GM12801 (cell line): ENCODE data around the gene PITX3.

Experiments
- TF ChIP-seq, protein P1 (sequence below): IDR thresholded peaks from one replicate; pipeline ENCODE4 v1.5.1; 2011; ENCODE audit warnings: control low read depth; ENCODE audit not compliant: insufficient read length; ENCODE audit errors: extremely low read depth

The PITX3 gene

DNA sequence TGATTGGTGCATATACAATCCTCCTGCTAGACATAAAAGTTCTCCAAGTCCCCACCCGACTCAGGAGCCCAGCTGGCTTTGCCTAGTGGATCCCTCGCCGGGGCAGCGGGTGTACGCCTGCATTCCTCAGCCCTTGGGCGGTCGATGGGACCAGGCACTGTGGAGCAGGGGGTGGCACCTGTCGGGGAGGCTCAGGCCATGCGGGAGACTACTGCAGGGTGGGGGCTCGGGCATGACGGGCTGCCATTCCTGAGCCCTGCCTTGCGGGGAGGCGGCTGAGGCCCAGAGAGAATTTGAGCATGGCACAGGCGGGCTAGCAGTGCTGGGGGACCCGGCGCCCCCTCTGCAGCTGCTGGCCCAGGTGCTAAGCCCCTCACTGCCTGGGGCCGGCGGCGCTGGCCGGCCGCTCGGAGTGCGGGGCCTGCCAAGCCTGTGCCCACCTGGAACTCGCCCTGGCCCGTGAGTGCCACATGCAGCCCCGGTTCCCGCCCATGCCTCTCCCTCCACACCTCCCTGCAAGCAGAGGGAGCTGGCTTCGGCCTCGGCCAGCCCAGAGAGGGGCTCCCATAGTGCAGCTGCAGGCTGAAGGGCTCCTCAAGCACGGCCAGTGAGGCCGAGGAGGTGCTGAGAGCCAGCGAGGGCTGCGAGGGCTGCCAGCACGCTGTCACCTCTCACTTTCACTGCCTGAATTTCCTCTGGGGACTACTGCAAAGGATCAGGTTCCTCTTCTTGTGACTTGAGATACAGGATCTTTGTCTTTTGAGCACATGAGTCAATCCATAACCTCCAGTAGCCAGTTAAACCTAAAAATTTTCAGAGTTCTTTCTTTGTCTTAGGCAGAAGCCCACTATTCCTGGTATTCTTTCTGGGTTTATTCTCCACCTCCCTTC lies 40.3 kb downstream of the PITX3 start:
- TF ChIP-seq, protein P1, sequence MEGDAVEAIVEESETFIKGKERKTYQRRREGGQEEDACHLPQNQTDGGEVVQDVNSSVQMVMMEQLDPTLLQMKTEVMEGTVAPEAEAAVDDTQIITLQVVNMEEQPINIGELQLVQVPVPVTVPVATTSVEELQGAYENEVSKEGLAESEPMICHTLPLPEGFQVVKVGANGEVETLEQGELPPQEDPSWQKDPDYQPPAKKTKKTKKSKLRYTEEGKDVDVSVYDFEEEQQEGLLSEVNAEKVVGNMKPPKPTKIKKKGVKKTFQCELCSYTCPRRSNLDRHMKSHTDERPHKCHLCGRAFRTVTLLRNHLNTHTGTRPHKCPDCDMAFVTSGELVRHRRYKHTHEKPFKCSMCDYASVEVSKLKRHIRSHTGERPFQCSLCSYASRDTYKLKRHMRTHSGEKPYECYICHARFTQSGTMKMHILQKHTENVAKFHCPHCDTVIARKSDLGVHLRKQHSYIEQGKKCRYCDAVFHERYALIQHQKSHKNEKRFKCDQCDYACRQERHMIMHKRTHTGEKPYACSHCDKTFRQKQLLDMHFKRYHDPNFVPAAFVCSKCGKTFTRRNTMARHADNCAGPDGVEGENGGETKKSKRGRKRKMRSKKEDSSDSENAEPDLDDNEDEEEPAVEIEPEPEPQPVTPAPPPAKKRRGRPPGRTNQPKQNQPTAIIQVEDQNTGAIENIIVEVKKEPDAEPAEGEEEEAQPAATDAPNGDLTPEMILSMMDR = no peak

DNA sequence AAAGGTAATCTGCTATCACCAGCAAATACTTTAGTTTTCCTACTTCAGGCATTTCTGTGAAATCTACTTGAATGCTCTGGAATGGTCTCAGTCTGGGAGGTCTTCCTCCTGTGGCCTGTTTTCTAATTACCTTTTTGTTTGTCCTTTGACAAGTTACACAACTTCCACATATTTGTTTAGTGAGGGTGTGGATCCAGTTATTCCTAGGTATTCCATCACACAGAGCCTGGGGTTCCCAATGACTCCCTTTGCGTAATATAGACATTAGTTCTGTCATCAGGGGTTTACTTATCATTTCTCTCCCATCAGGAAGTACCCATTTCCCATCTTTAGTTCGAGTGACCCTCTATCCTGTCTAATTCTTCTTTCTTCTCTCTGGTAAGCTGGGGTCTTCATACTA lies 43.3 kb downstream of the PITX3 start:
- TF ChIP-seq, protein P1 = no peak

DNA sequence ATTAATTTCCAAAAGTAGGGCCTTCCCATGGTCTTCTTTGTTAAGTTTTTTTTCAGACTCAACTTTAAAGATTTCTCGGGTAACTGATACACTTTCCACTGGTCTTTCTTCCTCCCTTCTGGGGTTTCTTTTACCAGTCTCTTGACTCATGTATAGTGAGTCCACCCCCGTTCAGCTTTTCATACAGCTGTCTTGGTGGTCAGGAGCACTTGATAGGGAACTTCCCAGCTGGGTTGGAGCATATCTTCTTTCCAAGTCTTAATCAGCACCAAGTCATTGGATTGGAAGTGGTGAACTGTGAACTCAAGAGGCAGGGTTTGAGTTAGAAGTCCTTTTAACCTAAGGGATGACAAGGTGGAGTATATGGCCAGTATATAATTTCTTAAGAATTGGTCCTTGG lies 44.4 kb downstream of the PITX3 start:
- TF ChIP-seq, protein P1 = no peak

DNA sequence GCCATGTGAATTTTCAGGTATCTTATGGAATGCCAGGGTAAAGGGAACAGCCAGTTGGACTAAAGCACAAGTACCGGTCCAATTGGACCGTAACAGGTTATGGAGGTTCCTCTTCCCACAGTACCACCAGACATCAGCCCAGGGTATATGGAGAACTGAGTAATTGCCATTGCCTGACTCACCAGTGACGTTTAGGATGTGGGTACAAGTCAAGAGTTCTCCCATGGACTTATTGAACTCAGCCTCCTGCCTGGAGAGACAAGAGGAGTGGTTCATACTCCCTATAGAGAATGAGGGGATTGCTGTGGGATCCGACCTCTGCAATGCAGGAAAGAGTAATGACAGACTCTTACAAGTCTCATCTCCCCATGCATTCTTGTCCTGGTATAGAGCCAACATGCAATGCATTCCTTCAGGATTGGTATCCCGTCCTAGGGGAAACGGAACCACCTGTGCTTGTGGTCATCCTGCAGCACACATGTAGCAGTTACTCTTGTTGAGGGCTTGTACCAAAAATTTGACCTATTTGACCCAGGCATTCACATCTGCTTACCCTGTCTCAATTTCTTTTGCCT lies 45.9 kb downstream of the PITX3 start:
- TF ChIP-seq, protein P1 = no peak

DNA sequence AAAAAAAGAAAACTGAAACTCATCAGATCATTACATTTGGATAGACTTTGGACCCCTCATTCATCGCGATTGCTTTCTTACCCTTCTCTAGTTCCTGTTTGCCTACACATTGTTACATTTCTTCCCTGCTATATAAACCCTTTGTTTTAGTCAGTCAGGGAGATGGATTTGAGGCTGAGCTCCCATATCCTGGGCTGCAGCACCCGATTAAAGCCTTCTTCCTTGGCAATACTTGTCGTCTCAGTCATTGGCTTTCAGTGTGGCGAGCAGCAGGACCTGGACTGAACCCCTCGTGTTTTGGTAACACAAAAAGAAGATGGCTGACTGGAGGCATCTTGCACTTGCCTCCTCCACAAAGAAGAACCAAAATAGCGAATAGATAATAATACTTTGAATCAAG lies 49.4 kb downstream of the PITX3 start:
- TF ChIP-seq, protein P1 = no peak

DNA sequence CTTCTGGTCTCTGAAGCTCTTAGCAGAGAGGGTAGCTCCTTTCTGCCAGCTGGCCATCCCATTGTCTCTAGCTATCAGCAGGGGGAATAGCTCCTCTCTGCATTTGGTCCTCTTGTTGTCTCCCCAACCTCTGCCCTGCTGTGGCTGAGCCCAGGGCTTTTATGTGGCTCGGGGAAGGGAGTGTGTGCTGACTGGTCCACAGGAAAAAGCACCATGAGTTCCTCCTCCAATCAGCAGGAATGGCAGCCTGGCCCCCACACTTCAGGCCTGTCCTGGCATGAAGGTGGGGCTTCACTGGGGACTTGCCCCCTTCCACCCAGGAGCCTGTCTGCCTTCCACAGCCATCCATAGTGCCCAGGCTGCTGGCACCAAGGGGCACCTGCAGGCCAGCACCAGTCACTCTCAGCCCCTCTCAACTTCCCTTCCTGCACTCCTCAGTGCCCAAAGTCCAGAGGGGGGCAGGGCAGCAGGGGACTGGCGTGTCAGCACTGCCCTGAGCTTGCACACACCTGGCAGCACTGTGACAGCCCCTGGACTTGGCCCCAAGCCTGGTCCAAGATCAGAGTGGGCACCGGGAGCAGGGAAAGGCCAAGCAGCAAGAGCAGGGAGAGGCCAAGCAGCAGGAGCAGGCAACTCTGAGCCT lies 52.9 kb downstream of the PITX3 start:
- TF ChIP-seq, protein P1 = no peak

DNA sequence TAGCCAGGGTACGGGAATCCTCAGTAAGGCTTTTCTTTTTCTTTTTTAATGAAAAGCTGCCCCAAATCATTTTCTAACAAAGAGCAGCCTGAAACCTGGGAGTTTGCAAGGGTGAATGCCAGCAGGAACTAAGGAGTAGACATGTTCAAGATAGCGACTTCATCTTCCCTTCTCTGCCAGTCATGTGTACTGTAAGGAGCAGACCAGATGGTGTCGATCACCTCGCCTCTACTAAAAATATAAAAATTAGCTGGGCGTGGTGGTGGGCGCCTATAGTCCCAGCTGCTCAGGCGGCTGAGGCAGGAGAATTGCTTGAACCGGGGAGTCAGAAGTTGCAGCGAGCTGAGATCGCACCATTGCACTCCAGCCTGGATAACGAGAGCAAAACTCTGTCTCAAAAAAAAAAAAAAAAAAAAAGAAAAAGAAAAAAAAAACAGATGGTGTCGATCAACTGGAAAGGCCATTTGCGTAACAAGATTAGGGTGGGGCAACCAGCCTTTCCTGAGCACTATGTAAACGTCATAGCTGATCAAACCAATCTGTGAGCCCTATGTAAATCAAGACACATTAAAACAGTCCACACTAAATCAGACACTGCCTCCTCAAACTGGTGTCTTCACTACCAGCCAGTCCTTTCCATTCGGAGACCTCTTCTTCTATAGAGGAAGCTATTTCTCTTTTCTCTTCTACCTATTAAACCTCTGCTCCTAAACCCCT lies 55.3 kb downstream of the PITX3 start:
- TF ChIP-seq, protein P1 = no peak
